CD1c-positive myeloid dendritic cell (primary cell): ENCODE data around the gene DZIP3.

Source experiments
- DNase-seq: peaks from one replicate; pipeline ENCODE4 v3.0.0-alpha.2; 2016; ENCODE audit errors: extremely low spot score

DZIP3 gene, protein sequence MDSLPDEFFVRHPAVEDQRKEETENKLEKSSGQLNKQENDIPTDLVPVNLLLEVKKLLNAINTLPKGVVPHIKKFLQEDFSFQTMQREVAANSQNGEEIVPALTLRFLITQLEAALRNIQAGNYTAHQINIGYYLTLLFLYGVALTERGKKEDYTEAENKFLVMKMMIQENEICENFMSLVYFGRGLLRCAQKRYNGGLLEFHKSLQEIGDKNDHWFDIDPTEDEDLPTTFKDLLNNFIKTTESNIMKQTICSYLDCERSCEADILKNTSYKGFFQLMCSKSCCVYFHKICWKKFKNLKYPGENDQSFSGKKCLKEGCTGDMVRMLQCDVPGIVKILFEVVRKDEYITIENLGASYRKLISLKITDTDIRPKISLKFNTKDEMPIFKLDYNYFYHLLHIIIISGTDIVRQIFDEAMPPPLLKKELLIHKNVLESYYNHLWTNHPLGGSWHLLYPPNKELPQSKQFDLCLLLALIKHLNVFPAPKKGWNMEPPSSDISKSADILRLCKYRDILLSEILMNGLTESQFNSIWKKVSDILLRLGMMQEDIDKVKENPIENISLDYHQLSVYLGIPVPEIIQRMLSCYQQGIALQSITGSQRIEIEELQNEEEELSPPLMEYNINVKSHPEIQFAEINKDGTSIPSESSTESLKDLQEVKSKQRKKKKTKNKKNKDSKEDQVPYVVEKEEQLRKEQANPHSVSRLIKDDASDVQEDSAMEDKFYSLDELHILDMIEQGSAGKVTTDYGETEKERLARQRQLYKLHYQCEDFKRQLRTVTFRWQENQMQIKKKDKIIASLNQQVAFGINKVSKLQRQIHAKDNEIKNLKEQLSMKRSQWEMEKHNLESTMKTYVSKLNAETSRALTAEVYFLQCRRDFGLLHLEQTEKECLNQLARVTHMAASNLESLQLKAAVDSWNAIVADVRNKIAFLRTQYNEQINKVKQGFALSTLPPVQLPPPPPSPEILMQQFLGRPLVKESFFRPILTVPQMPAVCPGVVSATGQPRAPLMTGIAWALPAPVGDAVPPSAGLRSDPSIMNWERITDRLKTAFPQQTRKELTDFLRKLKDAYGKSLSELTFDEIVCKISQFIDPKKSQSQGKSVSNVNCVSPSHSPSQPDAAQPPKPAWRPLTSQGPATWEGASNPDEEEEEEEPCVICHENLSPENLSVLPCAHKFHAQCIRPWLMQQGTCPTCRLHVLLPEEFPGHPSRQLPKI

DNA sequence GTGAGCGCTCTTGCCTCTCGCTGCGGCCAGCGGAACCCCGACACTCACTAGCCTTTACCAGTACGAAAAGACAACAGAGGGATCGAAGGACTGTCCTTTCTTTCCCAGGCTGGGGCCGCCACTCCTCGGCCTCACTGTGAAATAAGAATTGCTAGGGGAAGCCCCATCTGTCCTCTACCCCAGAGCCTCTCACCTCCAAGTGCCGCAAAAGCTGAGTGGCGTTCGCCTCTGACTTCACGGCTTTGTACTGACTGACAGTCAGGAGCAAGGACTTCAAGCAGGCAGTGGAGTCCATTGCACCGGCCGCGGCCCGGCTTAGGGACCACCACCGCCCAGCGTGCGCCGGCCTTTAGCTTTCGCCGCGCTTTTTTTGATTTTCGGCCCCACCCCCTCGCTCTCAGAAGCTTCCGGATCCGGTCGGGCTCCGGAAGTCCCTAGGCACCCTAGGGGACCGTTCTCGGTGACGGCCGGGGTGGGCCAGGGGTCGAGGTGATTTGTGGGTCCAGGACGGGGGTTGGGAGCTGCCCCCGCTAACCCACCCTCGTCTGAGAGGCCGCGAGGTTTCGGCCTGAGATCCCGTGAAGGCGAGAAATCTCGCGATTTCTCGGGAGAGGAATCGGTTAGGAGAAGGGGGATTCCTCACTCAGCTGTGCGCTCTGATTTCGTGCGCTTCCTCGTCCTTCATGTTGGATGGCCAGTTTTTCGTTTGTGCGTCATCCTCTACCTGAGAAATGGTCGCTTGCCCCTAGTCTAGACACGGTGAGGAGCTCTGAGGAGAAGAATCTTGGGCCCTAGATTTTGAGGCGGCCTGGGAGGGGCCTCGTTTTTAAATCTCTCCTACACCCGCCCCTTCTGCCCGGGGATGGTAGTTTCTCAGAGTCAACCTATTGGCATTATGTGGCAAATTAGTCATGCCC is at the start of gene DZIP3, which contains the start of gene CIP2A:
TSS of gene DZIP3 (plus strand) at position 642 of the 917 bp plus-strand sequence. CDS start 15,685 bp downstream, outside the sequence.
TSS of gene CIP2A (minus strand) at position 358 of the 917 bp plus-strand sequence. CDS start at position 295, 63 bp downstream.
- peak; percentile 92 for DNase-seq

DNA sequence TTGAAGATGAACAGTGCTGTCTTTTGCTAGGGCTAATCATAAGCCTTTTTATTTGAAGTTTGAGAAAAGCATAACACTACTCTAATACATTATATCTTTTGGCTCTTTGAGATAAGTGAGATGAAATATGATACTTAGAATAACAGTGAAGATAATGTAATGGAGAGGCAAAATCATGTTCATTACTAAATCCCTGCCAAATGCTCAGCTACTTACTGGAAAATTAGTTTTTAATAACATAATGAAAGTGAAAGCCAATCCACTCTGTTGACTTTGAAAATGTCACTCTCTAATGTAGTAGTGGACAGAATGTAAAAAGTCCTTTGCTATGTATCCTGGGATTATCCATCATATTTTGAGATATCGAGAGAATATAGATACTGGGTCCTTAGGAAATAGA is 43.3 kb upstream of the DZIP3 start:
- no peak for DNase-seq

DNA sequence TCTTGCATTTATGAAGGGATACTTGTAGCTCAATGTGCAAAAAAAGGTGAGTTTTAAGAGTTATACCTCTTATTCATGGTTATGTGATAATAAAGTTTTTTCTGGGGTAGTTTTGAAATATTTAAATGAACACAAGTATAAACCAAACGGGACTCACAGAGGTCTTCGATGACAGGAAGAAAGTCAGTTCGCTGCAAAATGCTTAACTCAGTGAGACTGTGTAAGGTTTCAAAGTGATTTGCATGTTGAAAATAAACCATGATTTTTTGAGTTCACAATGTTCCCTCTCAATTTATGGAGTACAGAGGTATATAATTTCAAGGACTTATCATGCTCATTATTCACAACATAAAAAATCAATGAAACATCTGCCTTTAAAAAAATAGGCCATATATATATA is 42.8 kb upstream of the DZIP3 start:
- no peak for DNase-seq

DNA sequence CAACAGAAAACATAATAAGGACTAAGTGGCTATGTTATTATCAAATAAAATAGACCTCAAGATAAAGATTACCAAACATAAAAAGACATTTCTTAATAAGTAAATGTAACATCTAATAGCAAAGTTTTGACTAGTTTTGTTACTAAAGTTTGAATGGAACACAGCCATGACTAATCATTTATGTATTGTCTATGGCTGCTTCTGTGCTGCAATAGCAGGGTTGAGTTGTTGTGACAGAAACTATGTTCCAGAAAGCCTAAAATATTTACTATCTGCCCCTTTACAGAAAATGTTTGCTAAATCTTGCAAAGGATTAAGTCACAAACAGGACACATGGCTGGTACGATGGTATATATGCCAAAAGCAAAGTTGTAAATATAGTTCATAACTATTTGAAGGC is 41.2 kb upstream of the DZIP3 start:
- no peak for DNase-seq

DNA sequence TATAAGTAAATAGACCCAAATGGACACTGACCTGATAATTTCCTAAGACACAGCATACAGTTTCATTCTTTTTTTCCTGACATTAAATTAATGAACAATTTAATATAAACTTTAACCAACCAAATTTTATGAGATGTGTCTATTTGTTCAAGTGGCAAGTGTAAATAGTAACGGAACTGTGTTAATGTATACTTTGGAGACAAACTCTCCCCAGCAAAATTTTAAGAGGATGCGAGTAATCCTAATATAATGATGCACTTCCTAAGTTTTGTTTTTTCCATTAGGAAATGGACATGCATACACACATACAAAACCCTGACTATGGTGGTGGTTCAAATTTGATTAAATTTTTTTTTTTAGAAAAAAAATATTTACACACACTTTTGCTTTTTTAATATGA is 40.6 kb upstream of the DZIP3 start:
- DNase-seq: no peak

DNA sequence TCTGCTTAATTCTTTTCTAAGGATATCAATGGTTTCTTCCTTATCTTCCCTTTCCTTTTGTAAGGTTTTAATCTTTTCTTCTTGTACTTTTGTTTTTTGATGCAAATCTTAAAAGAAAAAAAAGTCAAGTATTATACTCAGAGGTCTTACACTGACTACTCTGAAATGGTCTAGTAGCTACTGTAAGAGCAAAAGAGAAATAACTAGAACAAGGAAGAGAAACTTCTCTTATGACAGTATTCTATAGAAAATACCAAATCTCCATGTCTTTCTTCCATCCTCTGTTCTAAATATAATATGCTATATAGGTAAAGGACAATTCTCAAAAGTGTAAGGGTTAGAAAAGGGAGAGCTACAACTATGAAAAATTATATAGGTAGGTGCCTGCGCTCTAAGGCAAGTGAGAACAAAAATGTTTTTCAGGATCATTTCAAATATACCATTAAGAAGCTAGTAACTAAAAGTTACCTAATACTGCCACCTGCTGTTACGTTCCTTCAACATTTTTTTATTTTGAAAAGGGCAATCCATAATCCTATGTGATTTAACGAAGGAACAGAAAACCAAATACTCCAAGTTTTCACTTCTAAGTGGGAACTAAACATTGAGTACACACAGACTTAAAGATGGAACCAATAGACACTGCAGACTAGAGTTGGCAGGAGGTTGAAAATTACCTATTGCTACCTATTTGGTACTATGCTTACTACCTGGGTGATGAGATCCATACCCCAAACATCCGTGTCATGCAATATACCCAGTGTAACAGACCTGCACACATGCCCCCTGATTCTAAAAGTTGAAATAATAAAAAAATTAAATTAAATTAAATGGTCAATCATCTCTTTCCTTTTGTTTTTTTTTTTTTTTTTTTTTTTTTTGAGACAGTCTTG is 37.0 kb upstream of the DZIP3 start:
- DNase-seq: peak; percentile 72

DNA sequence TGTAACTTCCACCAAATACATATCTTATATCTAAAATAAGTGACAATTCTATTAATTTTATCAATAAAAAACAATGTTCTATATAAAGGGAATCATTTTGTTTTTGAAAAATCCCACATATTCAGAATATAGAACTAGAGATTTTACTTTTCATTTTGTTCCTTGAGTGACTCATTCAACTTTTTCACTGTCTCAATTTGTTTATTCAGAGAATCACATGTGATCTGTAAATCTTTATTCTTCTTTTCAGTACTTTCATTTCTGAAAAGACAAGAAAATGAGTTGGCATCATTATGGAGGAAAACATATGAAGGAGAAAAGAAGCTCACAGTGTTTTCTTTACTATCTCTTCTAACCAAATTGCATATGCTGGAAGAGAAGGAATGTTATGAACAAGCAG is 35.3 kb upstream of the DZIP3 start:
- DNase-seq: peak; percentile 7

DNA sequence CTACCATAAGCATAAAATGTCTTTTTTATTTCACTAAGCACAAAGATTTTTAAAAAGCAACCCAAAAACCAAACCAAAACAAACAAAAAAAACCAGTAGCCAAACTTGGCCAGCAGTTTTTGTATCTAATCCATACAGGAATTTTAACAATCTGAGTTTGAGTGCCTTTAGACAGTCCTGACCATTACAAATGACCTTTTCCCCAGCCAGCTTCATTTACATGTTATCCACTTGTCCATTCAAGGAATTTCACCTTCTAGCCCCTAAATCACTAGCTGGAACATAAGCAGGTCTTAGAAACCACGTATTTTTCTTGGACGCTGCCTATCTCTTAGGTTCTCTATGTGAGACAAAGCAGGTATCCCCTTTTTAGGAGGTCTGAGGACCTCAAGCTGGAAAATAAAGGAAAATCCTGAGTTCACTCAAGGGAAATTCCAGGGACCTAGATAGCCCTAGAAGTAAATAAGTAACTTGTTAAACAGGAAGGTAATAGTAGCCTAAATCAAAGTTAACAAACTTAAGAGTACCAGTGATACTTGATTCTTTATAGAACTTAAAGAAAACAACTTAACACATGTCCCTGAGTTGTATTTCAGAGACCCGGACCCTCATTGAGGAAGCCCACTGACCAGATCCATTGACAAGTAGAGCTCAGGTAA is 34.5 kb upstream of the DZIP3 start:
- DNase-seq: no peak

DNA sequence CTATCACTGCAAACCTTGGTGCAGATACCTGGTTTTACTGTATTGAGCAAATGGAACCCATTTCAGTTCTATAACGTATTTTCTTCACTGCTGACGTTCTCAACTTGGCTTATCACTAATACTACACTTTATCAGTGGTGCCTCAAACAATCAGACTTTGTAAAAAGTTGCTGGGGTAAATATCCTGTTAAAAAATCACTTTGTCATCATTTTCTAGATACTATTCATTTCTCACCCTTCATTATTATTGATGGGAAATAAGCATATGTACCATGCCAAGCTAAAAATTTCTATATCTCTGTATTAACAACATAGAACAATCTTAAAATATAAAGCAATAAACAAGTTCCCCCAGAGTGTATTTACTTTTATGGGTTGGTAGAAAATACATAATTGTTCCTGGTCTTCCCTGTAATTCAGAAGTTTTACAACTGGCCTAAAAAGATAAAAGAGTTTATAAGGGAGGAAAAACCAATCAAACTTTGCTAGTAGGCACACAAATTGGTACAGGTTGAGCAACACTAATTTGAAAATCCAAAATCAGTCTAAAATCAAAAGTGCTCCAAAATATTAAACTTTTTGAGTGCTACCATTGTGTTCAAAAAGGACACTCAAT is 33.4 kb upstream of the DZIP3 start:
- DNase-seq: no peak

DNA sequence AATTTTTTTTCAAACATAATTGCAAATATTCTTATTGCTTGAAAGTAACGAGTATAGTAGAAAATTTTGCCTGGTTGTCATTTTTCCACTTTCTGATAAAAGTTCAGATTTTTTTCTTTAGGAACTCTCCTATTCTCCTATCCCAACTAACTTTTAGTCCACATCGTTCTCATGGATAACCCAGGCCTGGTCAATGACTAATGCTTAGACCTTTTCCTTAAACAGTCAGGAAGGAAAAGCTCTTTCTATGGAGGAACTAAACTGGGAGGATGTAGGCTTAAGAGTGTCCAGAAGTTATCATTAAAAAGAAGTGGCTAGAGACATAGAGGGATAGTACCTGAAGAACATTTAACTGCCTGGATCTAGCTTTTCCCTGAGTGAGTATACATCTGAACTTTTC is 27.0 kb upstream of the DZIP3 start:
- DNase-seq: no peak

DNA sequence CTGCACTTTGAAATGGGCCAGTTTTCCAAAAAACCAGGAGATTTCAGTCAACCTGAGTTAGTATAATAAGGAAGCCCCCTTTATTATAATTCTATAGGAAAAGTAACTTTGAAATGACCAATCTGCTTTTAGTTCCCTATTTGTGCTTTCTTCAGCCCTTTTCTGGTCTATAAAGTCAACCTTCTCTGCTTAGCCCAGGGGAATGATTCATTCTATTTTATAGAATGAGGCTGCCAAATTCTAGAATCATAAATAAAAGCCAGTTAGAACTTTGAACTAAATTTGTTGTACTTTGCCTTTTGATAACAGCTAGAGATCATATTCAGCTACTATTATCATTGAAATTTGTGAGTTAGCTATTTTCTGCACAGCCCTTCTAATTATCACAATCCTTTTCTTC is 25.0 kb upstream of the DZIP3 start:
- DNase-seq: no peak

DNA sequence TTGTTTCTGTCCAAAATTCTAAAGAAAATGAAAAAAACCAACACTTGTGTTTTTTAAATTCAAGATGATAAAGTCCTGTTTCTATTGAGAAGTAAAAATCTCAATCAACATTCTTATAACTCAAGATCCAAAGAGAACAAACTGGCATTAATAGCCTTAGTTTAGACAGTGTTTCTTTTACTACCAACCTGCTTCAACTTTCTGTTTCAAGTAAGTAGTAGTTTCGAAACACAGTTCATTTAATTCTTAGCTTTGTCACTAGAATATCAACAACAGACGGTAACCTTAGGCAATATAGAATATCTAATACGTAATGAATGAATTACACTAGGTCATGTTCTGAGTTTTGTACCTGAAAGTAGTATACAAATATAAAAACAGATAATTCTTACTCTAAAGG is 24.0 kb upstream of the DZIP3 start:
- DNase-seq: no peak

DNA sequence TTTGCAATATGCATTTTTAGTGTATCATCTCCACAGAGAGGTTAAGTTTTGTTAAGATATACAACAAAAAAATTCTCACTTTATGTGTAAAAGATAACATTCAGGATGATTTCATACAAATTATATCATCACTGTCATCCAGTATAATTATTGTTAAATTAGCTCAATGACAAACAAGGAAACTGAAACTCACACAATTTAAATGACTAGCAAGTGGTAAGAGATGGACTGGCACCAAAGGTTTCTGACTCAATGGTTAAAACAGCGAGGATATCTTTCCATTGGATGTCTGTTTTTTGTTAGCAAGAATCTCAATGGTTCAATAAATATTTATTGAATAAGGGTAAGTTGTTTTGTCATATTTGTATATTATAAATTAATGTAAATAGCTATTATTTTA is 22.9 kb upstream of the DZIP3 start:
- DNase-seq: no peak

DNA sequence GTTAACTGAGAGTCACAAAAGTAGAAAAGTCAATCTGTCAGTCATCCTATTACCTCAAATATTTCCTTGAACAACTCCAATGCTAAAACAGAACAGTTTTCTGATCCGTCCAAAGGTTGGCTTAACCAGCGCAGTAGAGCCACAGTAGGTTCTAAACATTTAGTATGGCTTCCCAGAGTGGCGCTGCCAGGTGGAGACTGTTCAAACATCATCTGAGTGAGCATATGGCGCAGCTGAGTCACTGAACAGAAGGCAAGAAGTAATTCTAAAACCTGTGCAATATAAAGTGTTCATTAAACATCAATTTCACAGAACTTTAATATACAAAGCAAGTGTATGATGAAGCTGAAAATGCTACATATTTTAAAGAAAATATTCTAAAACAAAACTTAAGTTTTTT is 20.2 kb upstream of the DZIP3 start:
- DNase-seq: no peak

DNA sequence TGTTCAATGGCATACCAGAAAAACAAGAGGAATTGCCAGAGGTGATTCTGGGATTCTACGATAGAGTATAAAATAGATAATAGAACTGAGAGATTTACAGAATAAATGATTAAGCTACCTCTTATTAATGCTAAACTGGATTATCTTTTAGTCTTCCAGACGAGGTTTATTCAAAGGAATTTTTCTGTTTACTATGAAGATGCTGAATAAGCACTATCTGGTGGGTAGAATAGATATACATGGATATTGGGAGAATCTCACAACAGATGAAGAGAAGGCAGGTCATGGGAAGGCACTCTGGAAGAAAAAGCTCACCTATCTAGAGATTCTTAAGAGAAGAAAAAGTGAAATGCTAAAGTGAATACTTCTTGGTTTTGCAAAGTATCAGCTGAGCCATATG is 11.5 kb upstream of the DZIP3 start:
- no peak for DNase-seq

DNA sequence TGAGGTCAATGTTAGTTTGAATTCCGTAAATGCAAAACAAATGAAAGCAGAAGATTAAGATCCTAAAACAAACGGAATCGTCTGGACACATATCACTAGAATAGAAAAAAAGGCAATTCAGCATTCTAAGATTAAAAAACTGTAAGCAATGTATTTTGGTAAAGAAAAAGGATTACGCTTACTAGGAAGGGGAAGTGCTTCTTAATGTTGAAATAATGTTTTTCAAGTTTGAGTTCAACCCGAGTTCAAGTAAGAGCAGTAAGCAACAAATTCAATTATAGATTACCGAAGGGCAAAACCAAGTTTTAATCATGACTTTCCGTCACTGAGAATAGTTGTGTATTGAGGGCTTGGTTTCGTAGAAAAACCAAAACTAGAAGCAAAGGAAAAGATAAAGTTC is 921 bp upstream of the DZIP3 start:
- DNase-seq: peak; percentile 55

DNA sequence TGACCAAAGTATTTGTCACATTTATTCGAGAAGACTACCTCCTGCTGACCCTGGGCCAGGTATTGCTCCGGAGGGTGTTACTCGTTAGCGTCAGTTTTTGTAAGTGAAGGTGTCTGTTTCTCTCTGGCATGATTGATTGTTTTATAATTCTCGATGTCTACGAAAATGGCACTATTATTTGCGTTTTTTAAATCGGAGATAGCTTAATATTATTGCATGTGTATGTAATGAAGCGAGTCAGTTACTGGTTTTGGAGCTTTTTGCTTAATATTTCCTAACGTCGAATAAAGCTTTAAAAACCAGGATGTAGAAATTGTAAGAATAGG is 439 bp downstream of the DZIP3 start:
- no peak for DNase-seq

DNA sequence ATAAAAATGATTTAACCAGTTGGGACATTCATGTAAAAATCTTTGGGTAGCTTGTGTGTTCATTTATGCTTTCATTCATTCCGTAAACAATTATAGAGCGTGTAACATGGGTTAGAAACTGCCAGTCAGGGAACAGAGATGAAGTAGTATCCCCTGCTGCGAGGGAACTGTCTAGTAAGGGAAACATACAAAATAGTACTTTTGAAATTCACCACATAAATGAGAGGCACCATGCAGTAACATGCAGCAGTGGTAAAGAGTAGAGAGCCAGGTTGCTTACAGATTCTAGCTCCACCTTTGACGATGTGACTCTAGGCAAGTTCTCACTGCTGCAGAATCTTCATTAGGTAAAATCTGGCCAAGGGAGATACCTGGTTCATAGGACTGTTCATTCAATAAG is 938 bp downstream of the DZIP3 start:
- no peak for DNase-seq

DNA sequence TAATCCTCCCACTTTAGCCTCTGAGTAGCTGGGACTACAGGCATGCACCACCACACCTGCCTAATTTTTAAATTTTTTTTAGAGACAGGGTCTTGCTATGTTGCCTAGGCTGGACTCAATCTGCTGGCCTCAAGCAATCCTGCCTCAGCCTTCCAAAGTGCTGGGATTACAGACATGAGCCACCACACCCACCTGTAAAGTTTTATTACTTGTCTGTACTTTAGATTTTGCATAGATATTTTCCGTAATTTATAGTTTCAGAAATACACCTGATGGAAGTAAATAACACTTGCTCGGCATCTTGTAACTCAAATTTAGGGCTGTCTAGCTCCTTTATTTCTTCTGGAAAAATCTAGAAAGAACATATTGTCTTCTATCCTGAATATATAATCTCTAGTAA is 5.8 kb downstream of the DZIP3 start:
- DNase-seq: no peak
